GM21390 (cell line): ENCODE results near the gene ZSWIM8.
"Not testable (repeated sequence)": the region's sequence is repeated elsewhere in the genome, so short reads cannot be mapped to it uniquely, and the experiment has no call there.

Source experiments
- ATAC-seq: cut with Tn5 transposase; IDR thresholded peaks from one replicate; pipeline ENCODE4 v1.9.1; 2021; ENCODE audit not compliant: unreplicated experiment

The ZSWIM8 gene

DNA sequence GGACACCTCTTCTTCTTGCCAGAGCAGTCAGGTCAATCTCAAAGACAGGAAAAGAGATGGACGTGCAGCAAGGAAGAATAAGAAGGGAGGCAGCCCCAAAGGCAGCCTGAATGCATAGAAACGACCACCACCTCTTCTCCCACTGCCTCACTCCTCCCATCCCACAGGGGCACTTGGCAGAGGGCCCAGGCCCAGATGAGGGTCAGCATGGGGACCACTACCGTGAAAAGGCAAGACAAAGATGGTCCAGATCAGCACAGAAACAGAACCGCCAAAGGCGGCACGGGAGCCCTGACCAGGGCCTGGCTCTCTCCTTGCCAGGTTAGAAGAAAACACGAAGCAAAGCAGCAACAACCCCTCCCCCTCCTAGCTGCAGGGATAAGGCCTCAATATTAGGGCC, 27.9 kb downstream of the ZSWIM8 start:
- ATAC-seq, result no peak

DNA sequence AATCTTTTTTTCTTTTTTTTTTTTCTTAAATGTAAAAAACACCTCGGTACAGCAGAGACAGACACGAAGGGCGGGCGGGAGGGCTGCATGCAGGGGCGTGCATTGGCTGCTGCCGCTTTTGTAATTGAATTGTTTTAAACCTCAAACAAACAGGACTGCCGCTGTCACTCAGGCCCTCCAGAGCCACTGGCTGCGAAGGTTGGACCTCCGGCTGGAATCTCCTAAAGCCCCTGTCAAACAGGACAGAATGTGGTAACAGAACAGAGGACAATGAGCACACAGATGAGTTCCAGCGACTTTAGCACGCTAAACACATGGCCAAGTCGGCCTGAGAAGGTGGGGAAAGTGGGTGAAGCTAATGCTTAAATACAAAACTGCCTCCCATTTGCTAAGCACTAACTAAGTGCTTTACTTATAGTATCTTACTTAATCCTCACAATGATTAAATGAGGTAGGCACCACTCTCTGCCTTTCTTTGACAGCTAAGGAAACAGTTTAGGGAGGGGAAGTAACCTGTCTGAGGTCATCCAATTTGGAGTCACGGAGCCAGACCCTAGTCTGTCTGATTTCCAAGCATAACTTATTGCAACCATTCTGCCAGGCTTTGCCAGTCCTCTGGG, 29.0 kb downstream of the ZSWIM8 start:
- no peak for ATAC-seq

DNA sequence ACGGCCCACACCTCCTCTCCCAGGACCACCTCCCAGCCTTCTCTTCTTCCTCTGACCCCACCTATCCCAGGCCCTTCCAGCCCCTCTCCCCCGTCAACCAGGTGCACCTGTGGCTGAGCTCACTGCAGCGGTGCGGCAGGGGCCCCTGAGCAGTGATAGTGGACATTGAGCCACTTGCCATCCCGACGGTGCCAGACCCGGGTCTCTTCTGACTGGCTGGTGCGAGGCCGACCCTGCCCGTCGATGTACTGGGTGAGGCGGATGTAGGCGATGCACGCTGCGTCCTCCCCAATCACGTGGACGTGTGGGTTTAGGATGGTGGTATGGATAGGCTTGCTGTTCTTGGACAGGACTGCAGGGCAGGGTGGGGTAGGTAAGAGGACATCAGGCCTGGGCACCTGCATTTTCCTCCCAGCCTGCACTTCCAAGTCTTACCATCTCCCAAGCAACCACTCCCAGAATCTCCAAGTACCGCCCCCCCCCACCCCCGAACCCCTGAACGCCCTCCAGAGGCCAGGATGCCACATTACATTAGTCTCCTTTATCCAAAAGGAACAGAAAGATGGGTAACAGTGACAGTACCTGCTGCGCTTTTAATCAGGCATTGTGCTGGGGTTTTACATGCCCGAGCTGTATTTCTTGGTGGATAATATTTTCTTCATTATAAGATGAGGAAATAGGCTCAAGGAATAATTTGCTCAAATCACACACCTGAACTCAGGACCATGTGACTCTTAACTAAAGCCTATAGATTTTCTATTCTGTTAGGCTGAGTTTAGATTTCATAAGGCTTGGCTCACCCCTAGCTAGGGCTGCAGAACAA, 29.7 kb downstream of the ZSWIM8 start:
- ATAC-seq, result no peak

DNA sequence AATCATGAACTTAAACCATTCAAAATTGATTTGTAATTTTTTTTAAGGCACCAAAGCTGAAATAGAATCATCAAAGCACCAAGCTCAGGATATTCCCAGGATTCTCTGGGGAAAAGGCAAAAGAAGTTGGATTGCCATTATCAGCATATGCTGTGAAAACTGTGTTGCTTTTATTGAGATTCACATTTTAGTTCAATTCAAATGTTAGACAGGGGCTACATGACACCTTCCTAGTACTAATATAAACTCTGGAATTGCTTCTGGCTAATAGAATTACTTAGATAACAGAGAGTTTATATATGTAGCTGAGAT, 30.3 kb downstream of the ZSWIM8 start:
- ATAC-seq, result no peak

DNA sequence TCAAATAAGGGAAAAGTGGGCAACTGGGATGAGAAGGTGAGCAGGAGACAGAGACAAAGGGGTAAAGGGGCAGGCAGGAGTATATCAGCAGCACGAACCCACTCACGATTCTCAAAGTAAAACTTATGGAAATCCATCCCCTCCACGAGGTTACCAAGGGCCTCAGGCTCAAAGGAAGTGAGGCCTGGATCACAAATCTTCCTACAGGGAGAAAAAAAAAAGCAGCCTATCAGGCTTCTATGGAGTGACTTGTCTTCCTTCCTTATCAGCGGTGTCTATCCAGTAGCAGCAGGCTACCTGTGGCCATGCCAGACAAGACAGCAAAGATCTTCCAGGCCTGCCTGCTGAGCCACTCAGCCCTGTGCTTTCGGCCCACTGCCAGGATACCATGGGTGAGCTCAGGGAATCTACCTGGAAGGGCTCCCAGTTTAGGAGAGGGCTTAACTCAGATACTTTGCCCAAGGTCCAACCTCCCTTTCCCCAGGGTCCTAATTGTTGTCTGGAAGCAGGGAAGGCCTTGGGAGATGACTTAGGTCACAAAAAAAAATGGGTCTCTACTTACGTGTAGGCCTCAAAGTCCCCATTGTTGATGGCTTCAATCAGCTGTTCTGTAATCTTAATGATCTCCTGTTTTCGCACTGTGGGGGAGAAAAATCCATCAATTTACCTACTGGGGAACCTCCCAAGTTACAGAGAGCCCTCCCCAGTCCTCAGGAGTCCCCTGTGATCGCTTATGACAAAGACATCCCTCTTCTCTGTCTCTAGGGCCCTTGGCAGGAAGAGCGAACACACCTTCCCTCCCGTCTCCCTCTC, 31.7 kb downstream of the ZSWIM8 start:
- no peak for ATAC-seq

GRCh38 chr10:73817826-73818225, 32.4 kb downstream of the ZSWIM8 start:
- no peak for ATAC-seq

- ATAC-seq, result no peak
These were observed 33.0 kb downstream of the ZSWIM8 start for GRCh38 chr10:73818402-73818801.

DNA sequence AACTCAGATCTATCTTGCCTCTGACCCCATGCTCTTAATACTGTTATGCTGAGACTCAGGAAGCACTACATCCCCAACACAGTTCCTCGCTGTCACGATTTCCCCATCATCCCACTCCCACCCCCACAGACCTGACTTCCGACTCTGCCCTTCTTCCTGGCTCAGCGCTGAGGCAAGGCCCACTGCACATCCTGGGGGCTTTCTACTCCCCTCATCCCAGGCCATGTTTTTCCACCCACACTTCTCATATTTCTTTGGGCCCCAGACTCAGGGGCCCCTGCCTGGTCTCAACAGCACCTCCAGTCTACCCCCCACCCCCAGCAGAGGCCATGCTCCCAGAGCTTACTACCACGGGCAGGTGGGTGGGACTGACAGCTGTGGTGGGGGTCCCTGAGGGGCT, 33.7 kb downstream of the ZSWIM8 start:
- no peak for ATAC-seq

DNA sequence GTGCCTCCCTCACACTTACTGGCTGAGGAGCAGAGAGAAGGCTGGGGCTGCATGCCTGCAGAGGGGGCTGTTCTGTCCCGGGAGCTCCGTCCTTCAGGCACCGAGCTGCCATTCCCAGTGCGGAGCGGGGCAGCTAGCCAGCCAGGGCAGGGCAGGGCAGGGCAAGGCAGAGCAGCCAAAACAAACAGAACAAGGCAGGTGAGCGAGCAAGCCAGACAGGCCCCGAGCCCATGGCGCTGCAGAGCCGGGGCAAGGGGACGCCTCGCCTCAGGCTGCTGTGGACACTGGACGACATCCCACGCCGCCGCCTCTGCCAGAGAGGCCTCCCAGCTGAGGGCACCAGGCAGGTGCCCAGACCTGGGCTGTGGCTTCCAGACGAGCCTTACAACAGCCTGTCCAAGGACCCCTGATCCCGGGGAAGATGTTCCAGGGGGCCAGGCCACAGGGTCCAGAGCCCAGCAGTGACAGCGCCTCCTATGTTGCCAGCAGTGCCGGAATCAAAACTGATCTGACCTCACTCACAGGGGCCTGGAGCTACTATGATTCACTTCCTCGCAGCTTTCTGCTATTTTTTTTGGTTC, 34.2 kb downstream of the ZSWIM8 start:
- no peak for ATAC-seq

GRCh38 chr10:73823391-73823790, 38.0 kb downstream of the ZSWIM8 start:
- no peak for ATAC-seq

DNA sequence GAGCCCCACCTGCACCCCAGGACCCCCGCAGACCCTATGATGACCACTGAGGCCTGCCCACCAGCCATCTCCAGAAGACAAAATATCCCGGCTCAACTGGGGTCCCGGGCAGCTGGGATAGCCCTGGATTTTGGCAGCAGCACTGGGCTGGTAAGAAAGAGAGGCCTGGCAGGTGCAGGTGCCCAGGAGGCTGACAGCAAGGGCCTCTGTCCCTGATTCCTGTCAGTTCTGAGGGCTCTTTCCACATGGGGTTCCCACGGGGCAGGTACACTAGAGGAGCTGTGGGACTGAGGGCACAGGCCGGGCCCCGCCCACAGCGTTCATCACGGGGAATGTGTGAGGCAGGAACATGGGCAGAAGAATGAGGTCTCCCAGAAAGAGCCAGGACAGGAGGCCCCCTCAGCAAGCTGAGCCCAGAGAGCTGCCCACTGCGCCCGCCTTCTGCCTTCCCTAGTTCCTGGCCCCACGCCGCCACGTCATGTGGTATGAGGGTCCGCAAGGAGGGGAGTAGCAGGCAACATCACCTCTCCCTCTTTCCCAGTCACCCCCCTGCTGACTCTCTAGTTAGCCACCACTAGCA, 38.8 kb downstream of the ZSWIM8 start:
- ATAC-seq, result no peak

GRCh38 chr10:73827346-73828089, 42.1 kb downstream of the ZSWIM8 start:
- ATAC-seq, result no peak

DNA sequence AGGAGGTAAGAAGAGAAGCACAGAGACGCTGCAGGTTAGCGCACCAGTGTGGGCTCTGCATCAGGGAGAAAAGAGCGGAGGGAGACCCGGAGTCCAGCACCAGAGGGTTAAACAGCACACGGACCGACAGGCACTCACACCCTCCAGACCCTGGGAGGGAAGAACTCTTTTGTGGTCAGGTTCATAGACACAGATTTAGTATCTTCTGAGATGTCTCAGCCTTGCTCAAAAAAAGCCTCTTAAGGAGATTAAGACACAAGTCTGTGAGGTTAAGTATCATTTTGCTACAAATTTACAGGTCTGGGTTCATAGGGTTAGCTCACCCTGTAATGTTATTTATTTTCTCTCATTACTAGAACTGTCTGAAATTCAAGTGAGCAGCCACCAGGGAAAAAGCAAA, 42.8 kb downstream of the ZSWIM8 start:
- no peak for ATAC-seq

DNA sequence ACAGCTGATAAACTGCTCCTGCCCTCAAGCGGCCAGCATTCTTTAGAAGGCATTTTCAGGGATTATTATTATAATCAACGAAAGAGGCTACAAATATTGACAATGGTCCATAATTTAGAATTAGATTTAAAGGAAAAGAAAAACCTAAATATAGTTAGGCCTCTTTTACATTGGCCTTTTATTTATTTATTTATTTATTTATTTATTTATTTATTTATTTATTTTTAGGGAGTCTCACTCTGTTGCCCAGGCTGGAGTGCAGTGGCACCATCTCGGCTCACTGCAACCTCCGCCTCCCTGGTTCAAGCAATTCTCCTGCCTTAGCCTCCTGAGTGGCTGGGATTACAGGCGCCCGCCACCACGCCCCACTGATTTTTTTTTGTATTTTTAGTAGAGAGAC, 43.7 kb downstream of the ZSWIM8 start:
- not testable (repeated sequence) for ATAC-seq

GRCh38 chr10:73836427-73836980, 51.1 kb downstream of the ZSWIM8 start:
- no peak for ATAC-seq

GRCh38 chr10:73837072-73837471, 51.7 kb downstream of the ZSWIM8 start:
- ATAC-seq, result no peak

GRCh38 chr10:73838008-73838567, 52.7 kb downstream of the ZSWIM8 start:
- ATAC-seq, result no peak

GRCh38 chr10:73838827-73839226, 53.4 kb downstream of the ZSWIM8 start:
- no peak for ATAC-seq

DNA sequence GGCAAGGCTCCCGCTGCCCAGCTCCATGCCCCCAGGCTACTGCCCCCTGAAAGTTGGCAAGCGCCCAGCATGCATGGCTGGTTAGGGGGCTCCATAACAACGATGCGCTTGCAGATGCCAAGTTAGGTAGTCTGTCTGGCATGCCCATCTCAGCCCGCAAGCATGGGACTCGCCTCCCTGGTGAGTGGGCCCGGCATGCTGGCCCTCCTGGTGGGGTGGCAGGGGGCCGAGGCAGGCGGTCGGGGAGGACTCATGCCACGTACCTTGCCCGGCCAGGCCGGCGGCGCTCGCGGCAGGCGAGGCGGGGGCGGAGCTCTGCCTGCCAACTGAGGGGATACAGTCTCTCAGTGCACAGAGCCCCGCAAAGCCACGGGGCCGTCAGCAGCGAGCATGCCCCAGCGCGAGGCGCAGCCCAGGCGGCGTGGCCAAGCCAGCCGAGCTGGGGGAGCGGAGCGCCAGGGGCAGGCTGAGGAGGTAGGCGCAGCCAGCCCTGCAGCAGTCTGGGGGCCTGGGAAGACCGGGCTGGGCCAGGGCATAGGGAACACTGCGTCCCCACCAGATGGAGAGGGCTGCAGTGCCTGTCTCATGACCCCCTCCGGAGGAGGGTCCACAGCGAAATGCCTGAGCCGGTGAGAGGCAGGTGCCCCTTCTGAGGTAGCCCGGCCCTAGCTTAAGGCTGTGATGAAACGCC, 54.0 kb downstream of the ZSWIM8 start:
- ATAC-seq, result no peak
